OCI-LY1 (cell line): Measurements from ENCODE around the gene LINC01488.

Experiments used
- H2AFZ ChIP-seq: fragments of 200-600 bp; sonication (generic), shearing (Covaris generic); 2 replicates; pipeline ENCODE4 v1.6.0; 2014; ENCODE audit warnings: antibody characterized with exemption, mild to moderate bottlenecking, low read length
- H3F3A ChIP-seq: fragments of 200-600 bp; sonication (generic), shearing (Covaris generic); 2 replicates; pipeline ENCODE4 v1.6.0; 2014; ENCODE audit warnings: mild to moderate bottlenecking, antibody characterized with exemption, low read length, moderate library complexity; ENCODE audit not compliant: insufficient read depth
- H3K27ac ChIP-seq: fragments of 200-600 bp; sonication (generic); 2 replicates; pipeline ENCODE4 v1.5.1; 2014; ENCODE audit warnings: low read length, mixed run types, mild to moderate bottlenecking, low read depth; ENCODE audit not compliant: poor library complexity, severe bottlenecking
- H3K27me3 ChIP-seq: fragments of 200-600 bp; sonication (generic); 2 replicates; pipeline ENCODE4 v1.6.0; 2014; ENCODE audit warnings: antibody characterized with exemption, mild to moderate bottlenecking, low read length, moderate library complexity; ENCODE audit not compliant: insufficient read depth
- H3K36me3 ChIP-seq: fragments of 200-600 bp; sonication (generic); 2 replicates; pipeline ENCODE4 v1.6.1; 2014; ENCODE audit warnings: mild to moderate bottlenecking, antibody characterized with exemption, low read length, moderate library complexity, mixed read lengths; ENCODE audit not compliant: insufficient read depth
- H3K4me1 ChIP-seq: fragments of 200-600 bp; sonication (generic); 2 replicates; pipeline ENCODE4 v1.5.1; 2014; ENCODE audit warnings: mild to moderate bottlenecking, low read length, moderate library complexity; ENCODE audit not compliant: insufficient read depth, severe bottlenecking
- H3K4me2 ChIP-seq: fragments of 200-600 bp; sonication (generic), shearing (Covaris generic); 2 replicates; pipeline ENCODE4 v1.6.1; 2014; ENCODE audit warnings: low read length
- H3K4me3 ChIP-seq: fragments of 200-600 bp; sonication (generic); 2 replicates; pipeline ENCODE4 v1.5.1; 2014; ENCODE audit warnings: low read length, low read depth, mild to moderate bottlenecking, mixed read lengths; ENCODE audit not compliant: poor library complexity, severe bottlenecking
- H3K79me2 ChIP-seq: fragments of 200-600 bp; shearing (Covaris generic); 2 replicates; pipeline ENCODE4 v1.6.1; 2016; ENCODE audit warnings: mixed run types, low read length, mixed read lengths; ENCODE audit not compliant: insufficient read depth
- H3K9ac ChIP-seq: fragments of 200-600 bp; sonication (generic), shearing (Covaris generic); 2 replicates; pipeline ENCODE4 v1.6.1; 2014; ENCODE audit warnings: mild to moderate bottlenecking, low read length, mixed read lengths
- H3K9me2 ChIP-seq: fragments of 200-600 bp; sonication (generic), shearing (Covaris generic); 2 replicates; pipeline ENCODE4 v1.6.1; 2014; ENCODE audit warnings: low read depth, mild to moderate bottlenecking, low read length, mixed read lengths
- H3K9me3 ChIP-seq: fragments of 200-600 bp; shearing (Covaris generic); 2 replicates; pipeline ENCODE4 v1.6.1; 2014; ENCODE audit warnings: low read length, mixed read lengths
- H4K20me1 ChIP-seq: fragments of 200-600 bp; sonication (generic), shearing (Covaris generic); 2 replicates; pipeline ENCODE4 v1.6.0; 2016; ENCODE audit warnings: mild to moderate bottlenecking, low read length; ENCODE audit not compliant: insufficient read depth
- CTCF ChIP-seq: fragments of 200-600 bp; sonication (generic), shearing (Covaris generic); IDR thresholded peaks from 2 replicates; pipeline ENCODE4 v1.5.1; 2017; ENCODE audit warnings: mild to moderate bottlenecking, antibody characterized with exemption, low read length, moderate library complexity, mixed read lengths
- EZH2 ChIP-seq: fragments of 200-600 bp; sonication (generic), shearing (Covaris generic); IDR thresholded peaks from 2 replicates; pipeline ENCODE4 v1.8.0; 2017; ENCODE audit warnings: borderline replicate concordance, mixed run types, mild to moderate bottlenecking, antibody characterized with exemption, low read length, moderate library complexity, mixed read lengths

The LINC01488 gene

DNA sequence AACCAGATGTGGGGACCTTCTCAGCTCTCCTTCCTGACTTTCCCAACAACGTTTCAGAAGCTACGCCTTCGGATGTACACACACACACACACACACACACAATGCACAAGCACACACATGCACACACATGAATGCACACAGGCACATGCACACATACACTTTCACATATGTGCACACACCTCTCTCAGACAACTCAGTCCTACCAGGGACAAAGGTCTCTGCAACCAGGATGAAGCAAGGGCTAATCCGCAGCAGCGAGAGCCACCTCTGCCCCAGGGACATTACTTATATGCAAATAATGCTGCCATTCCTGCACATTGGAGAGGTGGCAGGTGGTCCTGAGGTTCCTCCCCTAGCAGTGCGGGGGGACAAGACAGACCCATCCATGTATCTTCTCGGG lies 27.4 kb upstream of the LINC01488 start:
- Histone ChIP-seq H3K4me1 (no peaks in the 10 kb centered on the region), H3K27ac (no peak overlapping the region)

GRCh38 chr11:69455969-69456368 lies 25.5 kb upstream of the LINC01488 start:
- H3K9me2 ChIP-seq: no peaks in the 10 kb centered on the region
- H3K4me3 ChIP-seq: no peak overlapping the region
- H3K27ac ChIP-seq: no peak overlapping the region
- no peaks in the 10 kb centered on the region for H3K27me3 ChIP-seq
- H3F3A ChIP-seq: no peaks in the 10 kb centered on the region
- H4K20me1 ChIP-seq: no peaks in the 10 kb centered on the region
- H3K79me2 ChIP-seq: no peaks in the 10 kb centered on the region
- H3K9ac ChIP-seq: no peak overlapping the region
- no peak overlapping the region for H2AFZ ChIP-seq
- no peaks in the 10 kb centered on the region for H3K36me3 ChIP-seq
- no peaks in the 10 kb centered on the region for H3K9me3 ChIP-seq
- no peak overlapping the region for H3K4me2 ChIP-seq
- TF ChIP-seq EZH2: no peak
- TF ChIP-seq CTCF: no peak
- H3K4me1 ChIP-seq: no peaks in the 10 kb centered on the region

More for the DNA sequence above, 27.4 kb upstream of the LINC01488 start:
- H3K9me3 ChIP-seq: no peaks in the 10 kb centered on the region
- no peaks in the 10 kb centered on the region for H3K9me2 ChIP-seq
- TF ChIP-seq CTCF (no peak), EZH2 (no peak)
- no peaks in the 10 kb centered on the region for H3K27me3 ChIP-seq
- no peak overlapping the region for H3K4me3 ChIP-seq
- no peak overlapping the region for H3K4me2 ChIP-seq
- no peak overlapping the region for H2AFZ ChIP-seq
- no peaks in the 10 kb centered on the region for H3F3A ChIP-seq
- no peaks in the 10 kb centered on the region for H3K79me2 ChIP-seq
- no peaks in the 10 kb centered on the region for H3K36me3 ChIP-seq
- H4K20me1 ChIP-seq: no peaks in the 10 kb centered on the region
- H3K9ac ChIP-seq: no peak overlapping the region

GRCh38 chr11:69456712-69457111 lies 24.8 kb upstream of the LINC01488 start:
- no peak overlapping the region for H3K27ac ChIP-seq
- H3K36me3 ChIP-seq: no peaks in the 10 kb centered on the region
- H3K27me3 ChIP-seq: no peaks in the 10 kb centered on the region
- H3K9ac ChIP-seq: no peak overlapping the region
- H3K4me2 ChIP-seq: no peak overlapping the region
- no peaks in the 10 kb centered on the region for H3K4me1 ChIP-seq
- no peaks in the 10 kb centered on the region for H3K9me2 ChIP-seq
- H3K4me3 ChIP-seq: no peak overlapping the region
- H3K79me2 ChIP-seq: no peaks in the 10 kb centered on the region
- TF ChIP-seq EZH2: no peak
- no peak for TF ChIP-seq CTCF
- no peaks in the 10 kb centered on the region for H3K9me3 ChIP-seq
- H3F3A ChIP-seq: no peaks in the 10 kb centered on the region
- H4K20me1 ChIP-seq: no peaks in the 10 kb centered on the region
- H2AFZ ChIP-seq: no peak overlapping the region
